Kasumi-1 (cell line): ENCODE data around the gene BRI3BP.
"Not testable (repeated sequence)": the region's sequence is repeated elsewhere in the genome, so short reads cannot be mapped to it uniquely, and the experiment has no call there.

Experiments used
- DNase-seq, 2 experiments: peaks; one replicate each; lab custom pipeline; 2025; lab: John Stamatoyannopoulos, UW

Gene BRI3BP

DNA sequence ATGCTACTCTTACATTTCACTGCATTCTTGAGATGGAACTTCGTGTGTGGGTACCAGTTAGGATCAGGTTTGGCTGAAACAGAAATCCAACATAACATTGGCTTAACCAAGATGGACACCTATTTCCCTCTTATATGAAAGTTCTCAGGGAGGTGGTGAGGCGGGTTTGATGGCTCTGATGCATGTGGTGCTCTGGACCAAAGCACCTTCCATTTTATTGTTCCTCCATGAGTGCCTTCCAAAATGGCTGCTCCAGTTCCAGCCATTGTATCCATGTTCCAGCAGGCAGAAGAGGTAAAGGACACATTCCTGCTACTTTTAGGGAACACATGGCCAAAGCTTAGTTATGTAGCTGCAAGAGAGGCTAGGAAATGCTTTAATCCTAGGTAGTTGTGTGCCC, 29.6 kb downstream of the BRI3BP start:
- no peak for DNase-seq

GRCh38 chr12:125024949-125025563, 31.6 kb downstream of the BRI3BP start:
- DNase-seq: no peak

DNA sequence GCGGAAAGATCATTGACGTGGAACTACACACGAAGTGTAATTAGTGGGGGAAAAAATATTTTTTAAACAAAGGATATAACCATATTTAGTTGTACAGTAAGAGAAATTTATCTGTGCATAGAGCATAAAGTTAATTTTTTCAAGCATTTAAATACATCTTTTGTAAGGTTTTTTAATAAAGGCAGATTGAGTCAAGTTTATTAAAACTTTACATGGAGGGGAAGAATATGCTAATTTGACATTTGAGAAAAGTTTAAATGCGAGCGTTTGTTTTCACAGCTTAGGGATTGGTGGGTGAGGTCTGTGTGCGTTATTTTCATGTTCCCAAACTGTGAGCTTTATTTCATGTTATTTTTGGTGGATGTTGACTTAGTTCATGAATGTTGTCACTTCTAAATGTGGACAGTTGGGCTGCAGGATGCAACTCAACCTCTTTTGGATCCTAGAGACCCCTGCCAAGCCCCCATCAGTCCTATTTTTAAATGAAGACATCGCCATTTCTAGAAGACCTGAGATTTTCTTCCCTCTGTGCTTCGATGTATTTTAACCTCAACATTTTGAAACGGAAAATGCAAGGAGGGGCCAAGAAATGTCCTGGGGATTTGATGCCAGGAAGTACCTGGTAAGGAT, 32.3 kb downstream of the BRI3BP start:
- no peak for DNase-seq

DNA sequence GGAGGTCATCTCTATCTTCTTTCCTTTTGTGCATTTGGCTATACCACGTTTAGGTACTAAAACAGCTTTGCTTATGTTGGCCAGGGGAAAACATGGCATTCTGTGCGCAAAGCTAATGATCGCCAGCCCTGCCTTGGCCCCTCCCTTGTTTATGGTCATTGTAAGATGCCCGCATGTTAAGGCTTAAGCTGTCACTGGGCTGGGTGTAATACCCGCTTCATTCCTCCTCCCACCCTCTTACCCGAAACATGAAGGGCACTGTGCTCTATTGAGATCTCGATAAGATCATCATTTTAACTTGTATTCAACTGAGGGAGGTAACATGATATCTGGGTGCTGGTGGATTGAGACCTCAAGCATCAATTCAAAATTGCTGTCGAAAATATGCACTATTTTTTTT, 34.7 kb downstream of the BRI3BP start:
- no peak for DNase-seq

DNA sequence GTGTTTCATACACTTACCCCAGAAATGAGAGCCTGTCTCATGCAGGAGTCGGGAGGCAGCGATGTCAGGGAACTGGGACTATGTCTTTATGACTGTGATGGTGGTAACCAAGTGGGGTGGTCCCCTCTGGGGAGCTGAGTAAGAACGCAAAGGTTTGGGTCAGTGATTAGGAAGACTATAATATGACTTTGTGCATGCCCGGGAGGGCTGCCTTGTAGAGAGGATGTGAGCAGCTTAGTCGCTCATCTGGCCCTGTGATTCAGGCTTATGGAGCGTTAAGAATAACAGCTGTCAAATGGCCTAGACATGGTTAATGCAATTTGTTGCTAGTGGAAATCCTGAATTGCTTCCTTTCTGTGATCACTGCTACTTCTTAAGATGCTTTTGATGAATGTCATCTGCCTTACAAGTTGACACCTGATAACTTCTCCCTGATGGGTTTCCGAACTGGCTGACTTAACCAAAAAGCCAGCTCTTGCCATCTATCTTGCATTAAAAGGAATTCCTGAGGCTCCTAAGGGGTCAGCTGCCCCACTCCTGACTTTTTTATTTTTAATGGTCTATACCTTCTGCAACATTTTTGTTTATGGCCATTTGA, 36.4 kb downstream of the BRI3BP start:
- no peak for DNase-seq

DNA sequence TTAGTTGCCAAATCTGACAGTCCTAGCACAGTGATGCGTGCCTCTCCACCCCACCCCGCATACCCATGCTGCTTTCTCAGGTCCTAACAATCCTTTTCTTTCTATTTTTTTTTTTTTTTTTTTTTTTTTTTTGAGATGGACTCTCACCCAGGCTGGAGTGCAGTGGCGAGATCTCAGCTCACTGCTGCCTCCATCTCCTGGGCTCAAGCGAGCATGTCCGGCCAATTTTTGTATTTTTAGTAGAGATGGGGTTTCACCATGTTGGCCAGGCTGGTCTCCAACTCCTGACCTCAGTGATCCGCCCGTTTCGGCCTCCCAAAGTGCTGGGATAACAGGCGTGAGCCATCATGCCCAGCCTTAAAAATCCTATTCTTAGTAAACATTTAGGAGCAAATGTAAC, 38.0 kb downstream of the BRI3BP start:
- not testable (repeated sequence) for DNase-seq

GRCh38 chr12:125032466-125033152, 39.2 kb downstream of the BRI3BP start:
- DNase-seq: no peak

DNA sequence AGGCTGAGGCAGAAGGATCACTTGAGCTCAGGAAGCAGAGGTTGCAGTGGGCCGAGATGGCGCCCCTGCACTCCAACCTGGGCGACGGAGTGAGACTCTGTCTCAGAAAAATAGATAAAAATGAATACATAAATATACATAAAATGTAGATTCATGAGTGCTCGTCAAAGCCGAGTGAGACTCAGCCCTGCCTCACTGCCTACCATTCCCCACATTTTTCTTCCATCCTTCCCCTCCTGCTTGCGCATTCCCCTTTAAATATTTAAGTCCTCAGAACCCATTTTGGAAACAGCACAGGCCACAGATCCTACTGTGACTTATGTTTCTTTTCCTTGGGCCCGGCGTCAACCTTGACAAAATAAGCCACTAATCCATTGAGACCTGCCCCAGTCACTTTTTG, 39.8 kb downstream of the BRI3BP start:
- DNase-seq: no peak

- DNase-seq: no peak
Observed at GRCh38 chr12:125038976-125039625, 45.7 kb downstream of the BRI3BP start.

DNA sequence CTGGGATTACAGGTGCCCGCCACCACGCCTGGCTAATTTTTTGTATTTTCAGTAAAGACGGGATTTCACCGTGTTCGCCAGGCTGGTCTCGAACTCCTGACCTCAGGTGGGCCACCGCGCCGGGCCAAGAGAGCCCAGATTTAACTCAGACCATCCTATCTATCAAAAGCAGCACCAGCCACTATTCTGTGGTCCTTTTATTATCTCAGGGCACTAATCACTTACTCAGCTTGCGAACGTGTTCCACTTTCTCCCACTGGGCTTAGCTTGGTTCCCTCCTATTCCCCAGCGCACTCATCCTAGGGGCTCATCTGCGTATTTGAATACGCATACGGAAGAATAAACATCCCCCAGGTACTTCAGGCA, 55.6 kb downstream of the BRI3BP start:
- peak in 1 of 2 experiments; percentile 41 for DNase-seq

DNA sequence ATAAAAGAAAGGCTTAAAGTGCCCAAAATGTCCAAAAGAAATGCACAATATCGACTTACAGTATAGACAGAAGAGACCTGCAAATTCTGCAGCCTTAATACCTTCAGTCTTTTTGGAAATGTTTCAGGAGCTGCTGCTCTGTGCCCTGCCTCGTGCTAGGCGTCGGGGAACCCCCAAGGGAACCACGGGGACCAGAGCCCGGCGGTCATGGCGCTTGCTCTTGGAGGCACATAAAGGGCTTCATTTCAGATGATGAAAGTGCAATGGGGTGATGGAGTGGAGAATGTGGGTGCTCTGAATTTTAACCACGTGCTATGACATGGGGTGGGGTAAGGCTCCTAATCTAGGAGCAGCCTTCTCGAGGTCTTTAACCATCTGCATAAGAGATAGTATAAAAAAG, 57.0 kb downstream of the BRI3BP start:
- no peak for DNase-seq

- DNase-seq: no peak
Observed at GRCh38 chr12:125050868-125051267, 57.4 kb downstream of the BRI3BP start.

DNA sequence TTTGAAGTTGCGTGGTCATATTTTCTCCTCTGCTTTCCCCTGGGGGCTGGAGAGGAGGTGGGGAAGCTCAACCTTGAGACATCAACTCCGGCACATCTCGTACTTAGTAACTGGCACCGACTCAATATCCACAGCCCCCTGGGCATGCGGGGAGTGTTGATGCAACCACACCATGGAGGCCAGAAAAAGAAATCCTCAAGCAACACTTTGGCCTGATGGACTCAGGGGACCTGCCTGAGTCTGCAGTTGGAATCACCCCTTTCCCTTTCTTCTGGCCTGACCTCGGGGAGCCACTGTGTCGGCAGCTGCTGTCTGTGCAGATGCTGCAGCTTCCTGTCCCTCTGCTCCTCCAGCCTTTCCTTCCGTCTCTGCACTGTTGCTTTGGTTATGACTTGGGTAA, 60.4 kb downstream of the BRI3BP start:
- no peak for DNase-seq

GRCh38 chr12:125055591-125055990, 62.1 kb downstream of the BRI3BP start:
- DNase-seq: no peak

DNA sequence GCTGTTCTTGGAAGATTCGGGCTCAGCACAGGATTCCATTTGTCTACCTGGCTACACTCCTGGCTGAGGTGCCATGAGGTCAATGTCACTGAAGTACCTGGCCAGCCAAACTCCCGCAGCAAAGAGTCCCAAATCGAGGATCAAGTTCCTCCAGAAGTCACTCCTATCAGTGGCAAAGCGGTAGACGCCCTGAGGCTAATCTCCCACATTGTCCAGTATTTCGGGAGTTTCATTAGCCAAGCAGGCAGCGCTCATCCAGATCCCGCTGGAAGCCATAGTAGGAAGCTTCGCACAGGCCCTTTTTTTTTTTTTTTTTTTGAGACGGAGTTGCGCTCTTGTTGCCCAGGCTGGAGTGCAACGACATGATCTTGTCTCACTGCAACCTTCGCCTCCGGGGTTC, 62.9 kb downstream of the BRI3BP start:
- DNase-seq: no peak

DNA sequence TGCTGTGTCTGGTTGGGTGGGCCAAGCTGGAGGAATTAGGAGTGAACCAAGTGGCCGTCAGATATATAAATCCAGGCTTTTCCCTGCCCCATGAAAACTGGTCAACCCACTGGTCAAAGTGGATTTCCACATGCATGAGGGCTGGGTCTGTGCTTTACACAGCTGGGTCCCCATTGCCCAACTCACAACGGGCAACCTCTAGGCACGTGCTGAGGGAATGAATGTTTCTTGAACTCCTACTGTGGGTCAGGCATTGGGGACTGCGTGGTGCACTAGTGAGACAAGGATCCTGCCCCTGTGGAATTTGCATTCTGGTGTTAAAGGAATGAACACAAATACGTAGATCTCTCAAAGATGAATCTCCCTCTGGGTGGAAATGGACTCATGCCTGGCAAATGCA, 64.3 kb downstream of the BRI3BP start:
- no peak for DNase-seq

- no peak for DNase-seq
Observed at GRCh38 chr12:125061229-125061628, 67.8 kb downstream of the BRI3BP start.

GRCh38 chr12:125063522-125063921, 70.1 kb downstream of the BRI3BP start:
- DNase-seq: not testable (repeated sequence)

- DNase-seq: no peak
Observed at GRCh38 chr12:125064492-125064891, 71.0 kb downstream of the BRI3BP start.

GRCh38 chr12:125065021-125065918, 71.8 kb downstream of the BRI3BP start, which contains the start of gene AACS:
Gene AACS, plus strand, starts transcription at chr12:125065435. Its CDS starts 150 bp downstream, at chr12:125065585.
- DNase-seq: peak; percentile 38 to 61

- no peak for DNase-seq
Observed at GRCh38 chr12:125065919-125066570, 72.6 kb downstream of the BRI3BP start.
